ENCODE results near the gene NCOR2.

NCOR2 gene

GRCh38 chr12:124543052-124543589 lies 24.3 kb downstream of the NCOR2 start:
- peak; percentile 74 for DNase-seq (ENCODE audit: low spot score)

GRCh38 chr12:124542021-124542949 lies 25.1 kb downstream of the NCOR2 start:
- no peak for DNase-seq (ENCODE audit: low spot score)

GRCh38 chr12:124541322-124541721 lies 26.1 kb downstream of the NCOR2 start:
- no peak for DNase-seq (ENCODE audit: low spot score)

- no peak for DNase-seq (ENCODE audit: low spot score)
Measured at GRCh38 chr12:124539084-124540041, 28.0 kb downstream of the NCOR2 start.

GRCh38 chr12:124538194-124539082 lies 29.0 kb downstream of the NCOR2 start:
- DNase-seq (ENCODE audit: low spot score): no peak

- no peak for DNase-seq (ENCODE audit: low spot score)
Measured at GRCh38 chr12:124537525-124538193, 29.8 kb downstream of the NCOR2 start.

- no peak for DNase-seq (ENCODE audit: low spot score)
Measured at GRCh38 chr12:124536641-124537040, 30.8 kb downstream of the NCOR2 start.

- no peak for DNase-seq (ENCODE audit: low spot score)
Measured at GRCh38 chr12:124534776-124535740, 32.4 kb downstream of the NCOR2 start.

GRCh38 chr12:124533456-124533855 lies 34.0 kb downstream of the NCOR2 start:
- DNase-seq (ENCODE audit: low spot score): no peak

GRCh38 chr12:124532967-124533366 lies 34.4 kb downstream of the NCOR2 start:
- no peak for DNase-seq (ENCODE audit: low spot score)

GRCh38 chr12:124532331-124532750 lies 35.1 kb downstream of the NCOR2 start:
- no peak for DNase-seq (ENCODE audit: low spot score)

GRCh38 chr12:124531906-124532305 lies 35.5 kb downstream of the NCOR2 start:
- no peak for DNase-seq (ENCODE audit: low spot score)

- no peak for DNase-seq (ENCODE audit: low spot score)
Measured at GRCh38 chr12:124531281-124531745, 36.1 kb downstream of the NCOR2 start.

- no peak for DNase-seq (ENCODE audit: low spot score)
Measured at GRCh38 chr12:124530637-124531263, 36.7 kb downstream of the NCOR2 start.

- DNase-seq (ENCODE audit: low spot score): no peak
Measured at GRCh38 chr12:124529565-124530276, 37.7 kb downstream of the NCOR2 start.

GRCh38 chr12:124527861-124528561 lies 39.4 kb downstream of the NCOR2 start:
- no peak for DNase-seq (ENCODE audit: low spot score)

- DNase-seq (ENCODE audit: low spot score): no peak
Measured at GRCh38 chr12:124525927-124526692, 41.3 kb downstream of the NCOR2 start.

Data from AG08395 (cell line).